GM18502 (cell line): Measurements from ENCODE around the gene PDE3B.
"Not testable (repeated sequence)": the region's sequence is repeated elsewhere in the genome, so short reads cannot be mapped to it uniquely, and the experiment has no call there.

Experiments
- ATAC-seq: cut with Tn5 transposase; IDR thresholded peaks from one replicate; pipeline ENCODE4 v1.9.1; 2021; ENCODE audit warnings: mild to moderate bottlenecking; ENCODE audit not compliant: unreplicated experiment, poor library complexity

PDE3B gene

GRCh38 chr11:14740539-14740938, 96.9 kb downstream of the PDE3B start:
- not testable (repeated sequence) for ATAC-seq

- ATAC-seq, result no peak
Measured at GRCh38 chr11:14741195-14741594, 97.6 kb downstream of the PDE3B start.

- ATAC-seq, result no peak
Measured at GRCh38 chr11:14742849-14743559, 99.4 kb downstream of the PDE3B start.

- ATAC-seq, result not testable (repeated sequence)
Measured at GRCh38 chr11:14743667-14744066, 100.1 kb downstream of the PDE3B start.

- no peak for ATAC-seq
Measured at GRCh38 chr11:14746857-14747395, 103.3 kb downstream of the PDE3B start.

- no peak for ATAC-seq
Measured at GRCh38 chr11:14748090-14748489, 104.5 kb downstream of the PDE3B start.

- no peak for ATAC-seq
Measured at GRCh38 chr11:14750911-14751310, 107.3 kb downstream of the PDE3B start.

GRCh38 chr11:14751975-14752407, 108.4 kb downstream of the PDE3B start:
- ATAC-seq, result no peak

- no peak for ATAC-seq
Measured at GRCh38 chr11:14755140-14755539, 111.5 kb downstream of the PDE3B start.

GRCh38 chr11:14756349-14756748, 112.7 kb downstream of the PDE3B start:
- no peak for ATAC-seq

- ATAC-seq, result not testable (repeated sequence)
Measured at GRCh38 chr11:14759300-14760012, 115.9 kb downstream of the PDE3B start.

- ATAC-seq, result peak; percentile 39
Measured at GRCh38 chr11:14764179-14764578, 120.6 kb downstream of the PDE3B start.

GRCh38 chr11:14764579-14765527, 121.2 kb downstream of the PDE3B start:
- peak; percentile 96 for ATAC-seq

GRCh38 chr11:14766585-14766984, 123.0 kb downstream of the PDE3B start:
- no peak for ATAC-seq

GRCh38 chr11:14768526-14769188, 125.1 kb downstream of the PDE3B start:
- peak; percentile 45 for ATAC-seq

GRCh38 chr11:14773755-14774154, 130.2 kb downstream of the PDE3B start:
- ATAC-seq, result no peak

GRCh38 chr11:14774721-14775120, 131.1 kb downstream of the PDE3B start:
- ATAC-seq, result no peak

- no peak for ATAC-seq
Measured at GRCh38 chr11:14775897-14776296, 132.3 kb downstream of the PDE3B start.

GRCh38 chr11:14778460-14778859, 134.9 kb downstream of the PDE3B start:
- ATAC-seq, result not testable (repeated sequence)

GRCh38 chr11:14783788-14784187, 140.2 kb downstream of the PDE3B start:
- ATAC-seq, result no peak
